Activated T-cell treated with anti-CD3 and anti-CD28 coated beads for 24 hours (primary cell): Measurements from ENCODE around the gene TPST1.
"Not testable (repeated sequence)": the region's sequence is repeated elsewhere in the genome, so short reads cannot be mapped to it uniquely, and the experiment has no call there.

Experiments
- DNase-seq: peaks from one replicate; pipeline ENCODE4 v3.0.0-alpha.2; 2020; ENCODE audit warnings: low read depth

The TPST1 gene

GRCh38 chr7:66283003-66283920 lies 78.1 kb downstream of the TPST1 start:
- DNase-seq, result no peak

- DNase-seq, result no peak
Observed at GRCh38 chr7:66296001-66296521, 90.9 kb downstream of the TPST1 start.

GRCh38 chr7:66296557-66296956 lies 91.4 kb downstream of the TPST1 start:
- DNase-seq, result no peak

- no peak for DNase-seq
Observed at GRCh38 chr7:66297579-66297978, 92.4 kb downstream of the TPST1 start.

- no peak for DNase-seq
Observed at GRCh38 chr7:66301249-66301648, 96.1 kb downstream of the TPST1 start.

GRCh38 chr7:66301737-66302136 lies 96.6 kb downstream of the TPST1 start:
- no peak for DNase-seq

- no peak for DNase-seq
Observed at GRCh38 chr7:66303454-66304155, 98.5 kb downstream of the TPST1 start.

- no peak for DNase-seq
Observed at GRCh38 chr7:66304536-66304935, 99.4 kb downstream of the TPST1 start.

- no peak for DNase-seq
Observed at GRCh38 chr7:66306243-66306642, 101.1 kb downstream of the TPST1 start.

GRCh38 chr7:66307591-66308215 lies 102.6 kb downstream of the TPST1 start:
- no peak for DNase-seq

- no peak for DNase-seq
Observed at GRCh38 chr7:66308411-66308810, 103.3 kb downstream of the TPST1 start.

- DNase-seq, result no peak
Observed at GRCh38 chr7:66310620-66311019, 105.5 kb downstream of the TPST1 start.

GRCh38 chr7:66313886-66314568 lies 108.9 kb downstream of the TPST1 start:
- DNase-seq, result no peak

- no peak for DNase-seq
Observed at GRCh38 chr7:66315192-66315591, 110.1 kb downstream of the TPST1 start.

- no peak for DNase-seq
Observed at GRCh38 chr7:66319407-66319979, 114.4 kb downstream of the TPST1 start.

- DNase-seq, result no peak
Observed at GRCh38 chr7:66321283-66321682, 116.1 kb downstream of the TPST1 start.

- no peak for DNase-seq
Observed at GRCh38 chr7:66323114-66323796, 118.1 kb downstream of the TPST1 start.

- not testable (repeated sequence) for DNase-seq
Observed at GRCh38 chr7:66324985-66325384, 119.9 kb downstream of the TPST1 start.

- no peak for DNase-seq
Observed at GRCh38 chr7:66326501-66327215, 121.5 kb downstream of the TPST1 start.

GRCh38 chr7:66330961-66331360 lies 125.8 kb downstream of the TPST1 start:
- DNase-seq, result no peak
